Measurements from ENCODE around the gene WDCP.
A peak's percentile ranks its signal among the peaks of the same experiment; 100 is the strongest.
"Not testable (repeated sequence)": the region's sequence is repeated elsewhere in the genome, so short reads cannot be mapped to it uniquely, and the experiment has no call there.

The WDCP gene

DNA sequence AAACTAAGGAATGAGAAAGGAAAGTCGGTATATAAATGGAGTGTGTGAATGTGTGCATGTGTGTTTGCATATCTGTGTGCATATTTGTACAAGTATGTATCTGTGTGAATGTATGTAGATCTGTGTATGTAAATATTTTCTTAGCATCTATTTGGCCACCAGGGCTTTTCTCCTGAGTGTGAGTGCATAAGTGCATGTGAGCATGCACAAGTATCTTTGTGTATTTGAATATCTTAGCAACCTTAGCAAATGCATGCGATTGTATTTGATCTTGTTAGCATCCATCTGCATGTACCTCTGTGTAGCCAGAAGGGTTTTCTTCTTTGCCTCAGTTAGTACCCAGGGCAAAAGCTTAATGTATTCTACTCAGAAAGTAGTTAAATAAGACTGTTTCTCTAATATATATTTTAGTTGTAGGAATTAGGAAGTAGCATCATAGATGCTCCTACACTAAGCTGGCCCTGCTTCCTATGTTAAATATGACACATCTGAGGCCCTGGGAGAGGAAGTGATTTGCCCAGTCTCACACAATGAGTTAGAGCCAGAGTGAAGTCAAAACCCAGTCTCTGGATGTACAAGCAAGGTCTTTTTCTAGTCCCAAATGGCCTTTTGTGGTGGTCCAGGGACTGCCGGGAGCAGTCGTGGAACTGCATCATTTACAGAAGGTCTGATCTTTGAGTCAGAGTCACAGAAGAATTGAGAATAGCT, 11.5 kb upstream of the WDCP start:
- DNase-seq, result no peak

DNA sequence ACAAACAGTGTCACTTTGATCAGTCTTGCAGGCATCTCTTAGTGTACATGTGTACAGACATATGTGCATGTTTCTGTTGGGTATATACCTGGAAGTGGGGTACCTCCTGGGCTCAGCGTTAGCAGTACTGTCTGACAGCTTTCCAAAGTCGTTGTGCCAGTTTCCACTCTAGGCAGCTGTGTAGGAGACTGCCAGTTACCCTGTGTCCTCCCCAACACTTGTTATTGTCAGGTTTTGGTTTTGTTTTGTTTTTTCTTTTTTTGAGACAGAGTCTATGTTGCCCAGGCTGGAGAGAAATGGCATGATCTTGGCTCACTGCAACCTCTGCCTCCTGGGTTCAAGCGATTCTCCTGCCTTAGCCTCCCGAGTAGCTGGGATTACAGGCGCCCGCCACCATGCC, 8.6 kb upstream of the WDCP start:
- DNase-seq, result no peak

DNA sequence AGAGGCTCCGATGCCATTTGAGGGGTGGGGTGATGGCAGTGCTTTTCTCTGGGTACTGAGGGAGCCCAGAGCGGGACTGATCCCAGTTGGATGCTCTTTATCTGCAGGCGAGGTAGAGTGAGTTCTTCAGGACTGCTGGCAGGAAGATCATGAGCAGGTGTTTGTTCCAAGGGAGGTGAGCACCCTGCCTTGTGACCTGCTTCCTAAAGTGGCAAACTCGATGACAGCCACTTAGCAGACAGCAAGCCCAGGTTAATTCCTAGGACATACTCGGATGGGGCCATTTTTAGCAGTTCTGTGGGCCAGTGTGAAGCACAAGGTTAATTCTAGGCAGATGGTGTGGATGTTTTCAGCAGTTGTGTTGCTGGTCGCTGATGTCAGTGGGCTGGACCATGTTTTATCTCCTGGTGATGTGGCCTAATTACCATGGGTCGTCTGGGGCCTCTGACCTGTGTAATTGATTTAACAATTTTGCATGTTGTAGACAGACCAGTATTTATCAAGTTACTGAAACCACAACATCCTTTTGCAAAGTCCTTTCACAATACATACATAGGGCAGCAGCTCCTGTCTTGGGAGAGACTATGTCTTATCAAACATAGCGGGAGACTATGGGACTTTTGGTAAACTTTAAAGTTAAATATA, 7.3 kb upstream of the WDCP start:
- DNase-seq, result no peak

DNA sequence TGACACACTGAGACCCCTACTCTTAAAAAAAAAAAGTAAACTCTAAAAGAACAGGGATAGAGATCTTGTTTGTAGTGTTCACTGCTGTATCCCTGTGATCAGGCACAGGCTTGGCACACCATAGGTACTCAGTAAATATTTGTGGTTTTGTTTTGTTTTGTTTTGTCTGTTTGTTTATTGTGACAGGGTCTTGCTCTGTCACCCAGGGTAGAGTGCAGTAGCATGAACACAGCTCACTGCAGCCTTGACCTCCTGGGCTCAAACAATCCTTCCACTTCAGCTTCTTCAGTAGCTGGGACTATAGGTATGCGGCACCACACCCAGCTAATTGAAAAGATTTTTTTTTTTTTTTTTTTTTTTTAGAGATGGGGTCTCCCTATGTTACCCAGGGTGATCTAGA, 5.8 kb upstream of the WDCP start:
- DNase-seq, result no peak

GRCh38 chr2:24051833-24052232, 4.6 kb upstream of the WDCP start:
- DNase-seq, result no peak

DNA sequence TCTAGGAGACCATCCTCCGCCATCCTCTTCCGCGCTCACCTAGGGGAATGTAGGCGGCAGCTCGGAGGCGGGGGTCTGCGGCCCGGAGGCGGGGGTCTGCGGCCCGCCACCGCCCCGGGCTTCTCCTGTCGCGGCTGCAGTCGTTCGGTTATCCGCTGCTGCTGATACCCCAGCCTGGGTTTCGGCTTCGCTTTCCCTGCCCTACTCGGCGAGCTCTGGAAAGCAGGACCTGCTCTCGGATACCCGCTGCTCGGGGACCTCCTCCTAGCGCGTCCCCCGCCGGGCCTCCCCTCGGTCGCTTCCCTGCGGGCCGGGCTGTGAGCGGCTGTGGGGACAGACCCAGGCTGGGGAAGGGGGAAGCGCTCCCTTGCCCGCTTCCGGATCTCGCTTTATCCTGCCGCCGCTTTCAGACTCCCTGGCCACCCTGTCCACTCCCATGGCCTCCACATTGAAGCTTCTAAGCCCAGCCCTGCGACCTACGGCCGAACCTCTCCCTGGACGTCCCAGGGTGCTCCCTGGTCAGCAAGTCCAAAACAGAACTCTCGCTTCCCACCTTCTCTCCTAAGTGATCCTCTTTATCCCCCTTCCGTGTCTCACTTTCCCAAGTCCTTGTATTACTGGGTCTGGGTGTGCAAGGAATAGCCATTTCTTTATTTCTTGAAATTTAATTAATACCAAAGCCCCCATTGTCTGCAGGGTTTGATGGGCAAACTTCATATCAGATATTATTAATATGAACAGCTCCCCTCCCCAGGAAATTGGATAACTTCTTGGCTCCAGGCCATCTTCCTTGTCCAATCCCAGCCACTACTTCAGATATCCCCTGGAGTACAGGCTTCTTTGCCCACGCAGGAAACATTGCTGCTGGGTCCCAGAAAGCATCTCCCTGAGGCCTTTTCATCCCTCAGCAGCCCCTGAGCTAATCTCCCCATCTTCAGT, 3.1 kb upstream of the WDCP start:
- peak; percentile 22 for DNase-seq

DNA sequence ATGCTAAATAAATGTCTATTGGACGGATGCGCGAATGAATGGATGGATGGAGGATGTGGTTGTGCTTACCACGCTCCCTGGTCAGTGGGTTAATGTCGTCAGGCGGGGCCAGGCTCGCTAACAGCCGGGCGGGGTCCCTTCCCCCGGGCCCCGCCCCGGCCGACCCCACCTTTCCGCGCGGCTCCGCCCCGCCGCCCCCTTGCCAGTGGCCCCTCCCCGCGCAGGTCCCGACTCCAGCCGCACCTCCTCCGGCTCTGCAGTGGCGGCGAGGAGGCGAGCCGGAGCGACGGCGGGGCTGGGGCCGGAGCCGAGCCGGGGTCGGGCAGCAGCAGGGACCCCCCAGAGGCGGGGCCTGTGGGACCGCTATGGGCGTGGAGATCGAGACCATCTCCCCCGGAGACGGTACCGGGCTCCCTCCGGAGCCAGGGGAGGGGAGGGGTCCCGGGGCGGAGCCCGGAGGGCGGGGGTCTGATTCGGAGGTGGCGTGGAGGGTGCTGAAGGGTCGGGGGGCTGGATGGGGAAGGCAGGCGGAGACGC, 2.4 kb upstream of the WDCP start, which contains the start of gene FKBP1B:
Gene FKBP1B, plus strand, starts transcription at position 257 of the 537 bp plus-strand sequence. Its CDS starts 109 bp downstream, at position 366.
- peak; percentile 61 for DNase-seq

DNA sequence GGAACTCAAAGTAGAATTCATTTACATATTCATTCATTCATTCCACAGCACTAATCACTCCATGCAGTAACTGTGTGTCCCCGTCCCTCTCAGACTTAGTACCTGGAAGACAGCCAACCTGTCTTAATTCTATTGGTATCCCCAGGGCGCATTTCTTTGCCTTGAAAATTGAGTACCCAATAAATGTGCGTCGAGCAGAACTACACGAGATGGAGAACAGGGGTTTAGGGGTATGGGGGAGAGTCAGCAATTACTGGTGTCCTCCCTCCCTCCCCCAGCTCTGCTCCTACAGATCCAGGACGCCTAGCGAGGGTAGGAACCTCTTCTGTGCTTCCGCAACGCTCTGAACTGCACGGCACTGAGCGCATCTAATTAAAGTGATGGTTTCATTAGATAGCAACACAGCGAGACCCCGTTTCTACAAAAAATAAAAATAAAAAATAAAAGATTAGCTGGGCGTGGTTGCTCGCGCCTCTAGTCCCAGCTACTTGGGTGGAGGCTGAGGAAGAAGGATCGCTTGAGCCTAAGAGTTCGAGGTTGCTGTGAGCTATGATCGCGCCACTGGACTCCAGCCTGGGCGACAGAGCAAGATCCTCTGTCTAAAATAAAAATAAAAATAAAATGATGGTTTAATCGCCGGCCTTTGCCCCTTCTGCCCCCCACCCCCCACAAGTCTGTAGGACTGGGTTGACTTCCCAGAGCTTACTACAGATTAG, 1.7 kb upstream of the WDCP start:
- DNase-seq, result no peak

- no peak for DNase-seq
Measured at GRCh38 chr2:24047703-24048033, 477 bp upstream of the WDCP start.

DNA sequence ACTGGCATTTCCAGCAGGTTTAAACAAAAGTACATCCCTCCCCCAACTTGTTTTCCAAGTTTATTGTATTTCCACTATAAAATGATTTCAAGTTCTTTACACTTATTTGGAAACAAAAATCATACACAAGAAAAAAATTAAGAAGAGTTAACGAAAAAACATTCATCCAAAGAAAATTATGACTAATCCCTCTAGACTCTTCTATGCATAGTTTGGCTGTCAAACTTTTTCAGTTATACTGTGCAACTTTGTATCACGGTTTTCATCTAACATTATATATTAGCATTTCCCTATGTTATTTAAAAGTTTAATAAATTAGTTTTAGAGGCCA, 627 bp downstream of the WDCP start:
- no peak for DNase-seq

DNA sequence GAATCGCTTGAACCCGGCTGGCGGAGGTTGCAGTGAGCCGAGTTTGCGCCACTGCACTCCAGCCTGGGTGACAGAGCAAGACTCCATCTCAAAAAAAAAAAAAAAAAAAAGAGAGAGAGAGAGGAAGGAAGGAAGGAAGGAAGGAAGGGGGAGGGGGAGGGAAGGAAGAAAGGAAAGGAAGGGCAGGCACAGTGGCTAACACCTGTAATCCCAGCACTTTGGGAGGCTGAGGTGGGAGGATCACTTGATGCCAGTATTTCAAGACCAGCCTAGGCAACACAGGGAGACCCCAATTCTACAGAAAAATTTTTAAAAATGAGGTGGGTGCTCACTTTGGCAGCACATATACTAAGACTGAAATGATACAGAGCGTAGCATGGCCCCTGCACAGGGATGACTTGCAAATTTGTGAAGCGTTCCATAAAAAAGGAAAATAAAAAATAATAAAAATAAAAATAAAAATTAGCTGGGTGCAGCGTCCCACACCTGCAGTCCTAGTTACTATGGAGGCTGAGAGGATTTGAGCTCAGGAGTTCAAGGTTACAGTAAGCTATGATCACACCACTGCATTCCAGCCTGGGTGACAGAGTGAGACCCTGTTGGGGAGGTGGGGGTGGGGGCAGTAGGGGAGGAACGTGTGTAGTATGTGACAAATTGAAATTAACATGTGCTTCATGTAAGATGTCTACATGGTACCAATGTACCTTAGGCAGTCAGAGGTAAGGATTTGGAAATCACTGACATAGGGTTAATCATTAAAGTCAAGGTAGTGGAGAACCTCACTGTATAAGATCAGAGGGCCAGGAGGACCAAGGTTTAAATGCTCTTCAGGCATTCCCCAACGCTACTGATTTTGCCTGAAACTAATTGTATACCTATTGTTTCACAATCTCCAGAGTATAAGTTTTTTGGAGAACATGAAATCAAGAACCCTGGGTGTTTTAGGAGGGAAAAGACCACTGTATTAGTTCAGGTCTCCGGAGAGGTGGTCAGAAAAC, 1.4 kb downstream of the WDCP start:
- DNase-seq, result no peak

DNA sequence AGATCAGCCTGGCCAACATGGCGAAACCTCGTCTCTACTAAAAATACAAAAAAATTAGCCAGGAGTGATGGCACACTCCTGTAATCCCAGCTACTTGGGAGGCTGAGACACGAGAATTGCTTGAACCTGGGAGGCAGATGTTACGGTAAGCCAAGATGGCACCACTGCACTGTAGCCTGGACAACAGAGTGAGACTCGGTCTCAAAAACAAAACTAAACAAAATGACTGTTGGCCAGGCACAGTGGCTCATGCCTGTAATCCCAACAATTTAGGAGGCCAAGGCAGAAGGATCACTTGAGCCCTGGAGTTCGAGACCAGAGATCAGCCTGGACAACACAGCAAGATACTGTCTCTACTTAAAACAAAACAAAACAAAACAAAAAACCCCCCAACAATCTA, 4.1 kb downstream of the WDCP start:
- DNase-seq, result not testable (repeated sequence)

- DNase-seq, result no peak
Measured at GRCh38 chr2:24040511-24040910, 6.7 kb downstream of the WDCP start.

DNA sequence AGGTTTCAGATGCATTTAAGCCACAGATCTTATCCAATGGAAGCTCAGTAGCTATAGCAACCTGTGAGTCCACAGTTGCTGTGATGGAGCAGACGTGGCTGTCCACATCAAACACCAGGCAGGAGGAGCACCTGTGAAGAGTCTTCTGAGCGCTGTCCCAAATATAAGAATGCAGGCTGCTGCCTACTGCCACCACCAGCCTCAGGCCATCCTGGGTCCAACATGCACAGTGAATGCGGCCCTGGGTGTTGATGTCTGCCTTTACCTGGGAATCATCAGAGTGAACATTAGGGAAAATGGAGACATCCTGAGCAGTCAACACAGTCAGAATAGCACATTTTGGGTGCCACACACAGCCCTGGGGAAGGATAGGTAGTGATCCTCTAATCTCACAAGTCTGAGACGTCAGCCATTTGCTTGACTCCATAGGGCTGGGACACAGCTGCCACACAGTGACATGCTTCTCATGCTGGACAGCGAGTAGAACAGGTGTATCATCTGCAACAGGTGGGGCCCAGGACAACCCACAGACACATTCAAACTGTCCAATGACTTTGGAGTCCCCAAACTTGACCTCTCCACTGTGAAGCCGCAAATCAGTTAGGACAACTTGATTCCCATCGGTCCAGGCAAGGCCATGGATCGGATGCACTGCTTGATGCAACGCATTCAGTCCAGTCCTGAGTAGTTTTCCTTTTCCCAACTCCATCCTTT, 8.2 kb downstream of the WDCP start:
- no peak for DNase-seq

DNA sequence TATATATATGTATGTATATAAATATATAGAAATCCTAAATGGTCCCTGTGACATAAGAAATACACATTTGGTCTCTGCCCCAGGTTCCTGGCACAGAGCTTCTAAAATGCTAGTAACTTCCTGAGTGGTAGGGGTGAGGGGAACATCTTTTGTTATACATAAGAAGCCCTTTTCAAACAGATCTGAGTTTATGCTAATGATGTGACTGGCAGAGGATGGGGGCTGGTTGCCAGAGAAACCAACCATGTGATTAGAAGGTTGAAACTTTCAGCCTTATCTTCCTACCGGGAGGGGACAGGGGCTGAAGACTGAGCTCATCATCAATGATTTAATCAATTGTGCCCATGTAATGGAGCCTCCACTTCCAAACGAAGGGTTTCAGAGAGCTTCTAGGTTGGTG, 21.0 kb downstream of the WDCP start:
- no peak for DNase-seq

DNA sequence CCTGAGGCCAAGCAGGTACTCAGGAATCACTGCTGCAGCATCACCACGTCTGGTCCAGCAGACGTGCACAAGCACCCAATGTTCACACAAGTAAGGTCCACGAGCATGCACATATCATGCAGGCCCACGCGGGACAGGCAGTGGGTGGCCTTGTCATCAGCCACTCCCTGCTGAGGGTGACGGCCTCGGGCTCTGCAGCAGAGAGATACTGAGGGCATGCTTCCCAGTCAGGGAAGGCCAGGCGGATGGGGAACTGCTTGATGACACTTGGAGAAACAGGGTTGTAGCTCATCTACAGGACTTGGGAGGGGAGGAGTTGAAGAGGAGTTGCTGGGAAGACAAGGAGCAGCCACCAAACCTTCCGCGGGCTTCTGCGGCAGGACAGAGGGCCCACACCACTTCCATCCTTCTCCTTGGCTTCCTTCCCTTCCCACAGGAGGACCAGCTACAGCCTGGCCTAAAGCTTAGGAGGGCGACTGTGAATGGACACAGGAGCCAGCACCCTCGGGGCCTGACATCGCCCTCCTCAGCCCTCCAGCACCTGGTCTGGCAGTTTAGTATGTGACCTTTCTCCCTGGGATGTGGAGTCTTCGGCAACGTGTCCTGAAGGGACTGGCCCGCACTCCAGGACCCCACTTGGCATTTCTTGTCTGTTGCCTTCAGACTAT, 22.1 kb downstream of the WDCP start:
- DNase-seq, result no peak

- DNase-seq, result no peak
Measured at GRCh38 chr2:24024018-24024417, 23.2 kb downstream of the WDCP start.

DNA sequence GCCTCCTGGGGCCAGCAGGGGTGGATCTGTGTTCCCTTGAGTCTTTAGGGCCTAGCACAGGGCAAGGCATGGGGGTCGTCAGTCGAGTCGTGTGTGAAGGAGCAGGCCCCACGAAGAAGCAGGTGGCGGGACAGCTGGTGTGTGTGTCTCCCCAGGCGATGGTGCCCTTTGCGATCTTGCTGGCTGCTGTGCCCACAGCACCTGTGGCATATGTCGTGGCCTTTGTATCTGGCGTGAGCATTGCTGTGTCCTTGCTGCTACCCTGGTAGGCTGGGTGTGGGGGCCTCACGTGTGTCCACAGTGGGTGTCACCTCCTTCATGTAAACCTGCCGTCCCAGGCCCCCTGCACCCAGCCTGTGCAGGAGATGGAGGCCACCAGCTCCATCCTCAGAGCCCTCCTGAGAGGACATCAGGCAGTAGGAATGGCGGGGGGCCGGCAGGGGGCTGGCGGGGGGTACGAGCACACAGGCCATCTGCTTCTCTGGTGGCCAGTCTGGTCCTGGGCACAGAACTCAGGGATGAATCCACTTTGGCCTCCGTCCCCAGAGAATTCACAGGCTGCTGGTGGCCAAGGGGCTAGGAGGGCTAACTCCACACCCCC, 24.1 kb downstream of the WDCP start:
- DNase-seq, result no peak

- DNase-seq, result no peak
Measured at GRCh38 chr2:24022324-24022974, 24.7 kb downstream of the WDCP start.
